ENCODE results near the gene HEXIM2. TPM values are rescaled to one million over a fixed set of nuclear protein-coding genes. Genes with fewer than 3 reads are reported as not detected.

The HEXIM2 gene
- total and polyA plus RNA-seq, 2 of the 13 experiments (the other 11 are each of a cell fraction or from before 2014, with no cell fraction given): 27.1 to 32.4 TPM

DNA sequence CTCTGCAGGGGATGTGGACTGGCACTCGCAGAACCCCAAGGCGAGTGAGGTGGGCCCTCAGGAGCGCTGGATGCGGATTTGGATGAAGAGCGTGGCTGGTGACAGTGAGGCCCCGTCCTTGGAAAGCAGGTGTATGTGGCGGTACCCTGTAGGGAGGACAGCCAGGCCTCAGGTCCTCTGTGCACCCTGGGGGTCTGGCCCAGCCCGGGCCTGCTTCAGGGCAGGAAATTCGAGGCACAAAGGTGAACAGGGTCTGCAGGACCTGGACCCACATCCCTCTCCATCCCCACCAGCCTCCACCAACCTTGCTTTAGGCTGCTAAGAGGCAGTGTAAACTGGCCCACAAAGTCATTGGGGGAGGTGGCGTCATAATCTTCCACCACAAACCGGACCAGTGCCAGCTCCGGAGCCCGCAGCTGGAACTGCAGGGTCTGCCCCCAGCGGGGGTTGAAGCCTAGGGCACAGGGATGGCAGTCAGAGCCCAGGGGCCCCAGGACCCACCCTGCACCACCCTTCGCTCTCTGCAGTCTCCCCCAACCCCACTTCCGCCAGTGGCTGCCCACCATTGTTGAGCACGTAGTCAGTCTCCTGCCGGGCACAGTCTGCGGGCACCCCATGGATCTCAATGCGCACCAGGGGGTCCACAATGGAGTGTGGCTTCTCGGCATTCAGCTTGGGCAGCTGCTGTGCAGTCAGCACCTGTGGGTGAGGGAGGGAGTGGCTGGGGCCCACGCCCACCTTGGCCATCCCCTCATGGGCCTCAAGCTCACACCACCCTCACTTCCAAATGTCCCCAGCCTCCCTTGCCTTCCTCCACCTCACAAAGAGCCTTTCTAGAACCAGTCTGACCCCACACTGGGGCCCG is 48.9 kb upstream of the HEXIM2 start (continued):
- TF ChIP-seq, protein P1, sequence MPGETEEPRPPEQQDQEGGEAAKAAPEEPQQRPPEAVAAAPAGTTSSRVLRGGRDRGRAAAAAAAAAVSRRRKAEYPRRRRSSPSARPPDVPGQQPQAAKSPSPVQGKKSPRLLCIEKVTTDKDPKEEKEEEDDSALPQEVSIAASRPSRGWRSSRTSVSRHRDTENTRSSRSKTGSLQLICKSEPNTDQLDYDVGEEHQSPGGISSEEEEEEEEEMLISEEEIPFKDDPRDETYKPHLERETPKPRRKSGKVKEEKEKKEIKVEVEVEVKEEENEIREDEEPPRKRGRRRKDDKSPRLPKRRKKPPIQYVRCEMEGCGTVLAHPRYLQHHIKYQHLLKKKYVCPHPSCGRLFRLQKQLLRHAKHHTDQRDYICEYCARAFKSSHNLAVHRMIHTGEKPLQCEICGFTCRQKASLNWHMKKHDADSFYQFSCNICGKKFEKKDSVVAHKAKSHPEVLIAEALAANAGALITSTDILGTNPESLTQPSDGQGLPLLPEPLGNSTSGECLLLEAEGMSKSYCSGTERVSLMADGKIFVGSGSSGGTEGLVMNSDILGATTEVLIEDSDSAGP (CRISPR knock-in tag; IDR thresholded peaks at IDR 0.05; ENCODE audit: borderline replicate concordance): 0 out of 2 replicates have a peak, but pooled peaks have one; percentile 42
- TF ChIP-seq PHF20 (CRISPR knock-in tag; IDR thresholded peaks at IDR 0.05) (no peak), YEATS4 (CRISPR knock-in tag; IDR thresholded peaks at IDR 0.05; ENCODE audit: borderline replicate concordance) (no peak), FIP1L1 (IDR thresholded peaks at IDR 0.05; ENCODE audit: borderline replicate concordance, insufficient read depth, low read depth, low read length) (no peak), ZNF780A (CRISPR knock-in tag; IDR thresholded peaks at IDR 0.05) (no peak), ZSCAN31 (CRISPR knock-in tag; IDR thresholded peaks at IDR 0.05; ENCODE audit: low read depth) (no peak), SIN3A (IDR thresholded peaks at IDR 0.05; ENCODE audit: borderline replicate concordance, low read depth, low read length) (no peak), HNRNPL (IDR thresholded peaks at IDR 0.05; ENCODE audit: low read depth, low read length) (0 out of 2 replicates have a peak, but pooled peaks have one; percentile 41)
- TF ChIP-seq, protein P2, sequence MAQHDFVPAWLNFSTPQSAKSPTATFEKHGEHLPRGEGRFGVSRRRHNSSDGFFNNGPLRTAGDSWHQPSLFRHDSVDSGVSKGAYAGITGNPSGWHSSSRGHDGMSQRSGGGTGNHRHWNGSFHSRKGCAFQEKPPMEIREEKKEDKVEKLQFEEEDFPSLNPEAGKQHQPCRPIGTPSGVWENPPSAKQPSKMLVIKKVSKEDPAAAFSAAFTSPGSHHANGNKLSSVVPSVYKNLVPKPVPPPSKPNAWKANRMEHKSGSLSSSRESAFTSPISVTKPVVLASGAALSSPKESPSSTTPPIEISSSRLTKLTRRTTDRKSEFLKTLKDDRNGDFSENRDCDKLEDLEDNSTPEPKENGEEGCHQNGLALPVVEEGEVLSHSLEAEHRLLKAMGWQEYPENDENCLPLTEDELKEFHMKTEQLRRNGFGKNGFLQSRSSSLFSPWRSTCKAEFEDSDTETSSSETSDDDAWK (CRISPR knock-in tag; IDR thresholded peaks at IDR 0.05): no peak
- TF ChIP-seq, protein P3, sequence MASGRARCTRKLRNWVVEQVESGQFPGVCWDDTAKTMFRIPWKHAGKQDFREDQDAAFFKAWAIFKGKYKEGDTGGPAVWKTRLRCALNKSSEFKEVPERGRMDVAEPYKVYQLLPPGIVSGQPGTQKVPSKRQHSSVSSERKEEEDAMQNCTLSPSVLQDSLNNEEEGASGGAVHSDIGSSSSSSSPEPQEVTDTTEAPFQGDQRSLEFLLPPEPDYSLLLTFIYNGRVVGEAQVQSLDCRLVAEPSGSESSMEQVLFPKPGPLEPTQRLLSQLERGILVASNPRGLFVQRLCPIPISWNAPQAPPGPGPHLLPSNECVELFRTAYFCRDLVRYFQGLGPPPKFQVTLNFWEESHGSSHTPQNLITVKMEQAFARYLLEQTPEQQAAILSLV (CRISPR knock-in tag; IDR thresholded peaks at IDR 0.05; ENCODE audit: borderline replicate concordance): 0 out of 2 replicates have a peak, but pooled peaks have one; percentile 14
- TF ChIP-seq, protein P4, sequence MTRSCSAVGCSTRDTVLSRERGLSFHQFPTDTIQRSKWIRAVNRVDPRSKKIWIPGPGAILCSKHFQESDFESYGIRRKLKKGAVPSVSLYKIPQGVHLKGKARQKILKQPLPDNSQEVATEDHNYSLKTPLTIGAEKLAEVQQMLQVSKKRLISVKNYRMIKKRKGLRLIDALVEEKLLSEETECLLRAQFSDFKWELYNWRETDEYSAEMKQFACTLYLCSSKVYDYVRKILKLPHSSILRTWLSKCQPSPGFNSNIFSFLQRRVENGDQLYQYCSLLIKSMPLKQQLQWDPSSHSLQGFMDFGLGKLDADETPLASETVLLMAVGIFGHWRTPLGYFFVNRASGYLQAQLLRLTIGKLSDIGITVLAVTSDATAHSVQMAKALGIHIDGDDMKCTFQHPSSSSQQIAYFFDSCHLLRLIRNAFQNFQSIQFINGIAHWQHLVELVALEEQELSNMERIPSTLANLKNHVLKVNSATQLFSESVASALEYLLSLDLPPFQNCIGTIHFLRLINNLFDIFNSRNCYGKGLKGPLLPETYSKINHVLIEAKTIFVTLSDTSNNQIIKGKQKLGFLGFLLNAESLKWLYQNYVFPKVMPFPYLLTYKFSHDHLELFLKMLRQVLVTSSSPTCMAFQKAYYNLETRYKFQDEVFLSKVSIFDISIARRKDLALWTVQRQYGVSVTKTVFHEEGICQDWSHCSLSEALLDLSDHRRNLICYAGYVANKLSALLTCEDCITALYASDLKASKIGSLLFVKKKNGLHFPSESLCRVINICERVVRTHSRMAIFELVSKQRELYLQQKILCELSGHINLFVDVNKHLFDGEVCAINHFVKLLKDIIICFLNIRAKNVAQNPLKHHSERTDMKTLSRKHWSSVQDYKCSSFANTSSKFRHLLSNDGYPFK (CRISPR knock-in tag; IDR thresholded peaks at IDR 0.05; ENCODE audit: borderline replicate concordance): no peak
- TF ChIP-seq, protein P5, sequence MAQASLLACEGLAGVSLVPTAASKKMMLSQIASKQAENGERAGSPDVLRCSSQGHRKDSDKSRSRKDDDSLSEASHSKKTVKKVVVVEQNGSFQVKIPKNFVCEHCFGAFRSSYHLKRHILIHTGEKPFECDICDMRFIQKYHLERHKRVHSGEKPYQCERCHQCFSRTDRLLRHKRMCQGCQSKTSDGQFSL (CRISPR knock-in tag; IDR thresholded peaks at IDR 0.05): no peak
- TF ChIP-seq, protein P6, sequence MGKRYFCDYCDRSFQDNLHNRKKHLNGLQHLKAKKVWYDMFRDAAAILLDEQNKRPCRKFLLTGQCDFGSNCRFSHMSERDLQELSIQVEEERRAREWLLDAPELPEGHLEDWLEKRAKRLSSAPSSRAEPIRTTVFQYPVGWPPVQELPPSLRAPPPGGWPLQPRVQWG (CRISPR knock-in tag; IDR thresholded peaks at IDR 0.05; ENCODE audit: borderline replicate concordance, low read depth): no peak
- TF ChIP-seq, protein P7, sequence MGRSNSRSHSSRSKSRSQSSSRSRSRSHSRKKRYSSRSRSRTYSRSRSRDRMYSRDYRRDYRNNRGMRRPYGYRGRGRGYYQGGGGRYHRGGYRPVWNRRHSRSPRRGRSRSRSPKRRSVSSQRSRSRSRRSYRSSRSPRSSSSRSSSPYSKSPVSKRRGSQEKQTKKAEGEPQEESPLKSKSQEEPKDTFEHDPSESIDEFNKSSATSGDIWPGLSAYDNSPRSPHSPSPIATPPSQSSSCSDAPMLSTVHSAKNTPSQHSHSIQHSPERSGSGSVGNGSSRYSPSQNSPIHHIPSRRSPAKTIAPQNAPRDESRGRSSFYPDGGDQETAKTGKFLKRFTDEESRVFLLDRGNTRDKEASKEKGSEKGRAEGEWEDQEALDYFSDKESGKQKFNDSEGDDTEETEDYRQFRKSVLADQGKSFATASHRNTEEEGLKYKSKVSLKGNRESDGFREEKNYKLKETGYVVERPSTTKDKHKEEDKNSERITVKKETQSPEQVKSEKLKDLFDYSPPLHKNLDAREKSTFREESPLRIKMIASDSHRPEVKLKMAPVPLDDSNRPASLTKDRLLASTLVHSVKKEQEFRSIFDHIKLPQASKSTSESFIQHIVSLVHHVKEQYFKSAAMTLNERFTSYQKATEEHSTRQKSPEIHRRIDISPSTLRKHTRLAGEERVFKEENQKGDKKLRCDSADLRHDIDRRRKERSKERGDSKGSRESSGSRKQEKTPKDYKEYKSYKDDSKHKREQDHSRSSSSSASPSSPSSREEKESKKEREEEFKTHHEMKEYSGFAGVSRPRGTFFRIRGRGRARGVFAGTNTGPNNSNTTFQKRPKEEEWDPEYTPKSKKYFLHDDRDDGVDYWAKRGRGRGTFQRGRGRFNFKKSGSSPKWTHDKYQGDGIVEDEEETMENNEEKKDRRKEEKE (IDR thresholded peaks at IDR 0.05): no peak
- TF ChIP-seq, protein P8, sequence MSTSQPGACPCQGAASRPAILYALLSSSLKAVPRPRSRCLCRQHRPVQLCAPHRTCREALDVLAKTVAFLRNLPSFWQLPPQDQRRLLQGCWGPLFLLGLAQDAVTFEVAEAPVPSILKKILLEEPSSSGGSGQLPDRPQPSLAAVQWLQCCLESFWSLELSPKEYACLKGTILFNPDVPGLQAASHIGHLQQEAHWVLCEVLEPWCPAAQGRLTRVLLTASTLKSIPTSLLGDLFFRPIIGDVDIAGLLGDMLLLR (CRISPR knock-in tag; IDR thresholded peaks at IDR 0.05): no peak
